ENCODE results near the gene LY86. TPM values are rescaled to one million over a fixed set of nuclear protein-coding genes. Genes with fewer than 3 reads are reported as not detected.

LY86 gene
- total and polyA plus RNA-seq, 10 of the 15 experiments (the other 5 are each of a cell fraction or from before 2014, with no cell fraction given), result 68.2 to 457 (median 128) TPM

DNA sequence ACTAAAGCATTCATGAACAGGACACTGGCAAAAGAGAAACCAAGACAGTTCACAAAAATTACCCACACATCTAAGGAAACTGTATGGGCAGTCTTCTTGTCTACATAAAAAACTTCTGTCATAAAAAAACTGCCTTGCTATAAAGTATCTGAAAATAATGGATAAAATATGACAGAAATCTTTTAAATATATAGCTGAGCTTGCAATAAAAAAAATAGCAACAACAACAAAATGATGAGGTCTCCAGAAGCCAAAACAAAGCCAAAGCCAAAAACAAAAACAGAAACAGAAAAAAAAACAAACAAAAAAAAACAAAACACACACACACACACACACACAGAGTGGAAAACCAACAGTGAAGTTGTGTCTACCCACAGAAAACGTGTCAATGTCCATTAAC is 14.8 kb downstream of the LY86 start:
- ChIA-PET POLR2A (interaction anchor here (0.9 to 1.8 kb wide), 2 partner anchors 10 to 24 kb away, joined by 4 to 5 read pairs; no protein-coding TSS in a partner anchor), SMC1A (ENCODE audit: uncharacterized antibody, unreplicated experiment) (interaction anchor here (1.0 to 2.0 kb wide), 5 partner anchors 10 to 26 kb away, joined by 4 to 10 read pairs (median 4); partner anchors contain the start of gene LY86), CTCF (interaction anchor here (0.6 to 1.4 kb wide), 3 partner anchors 11 to 436 kb away, joined by 3 to 4 read pairs (median 3); partner anchors contain the start of gene LY86), RAD21 (ENCODE audit: unreplicated experiment) (no interaction called here)
- no peak overlapping the region for H3K4me3 ChIP-seq
- no peaks in the 10 kb centered on the region for H4K20me1 ChIP-seq (ENCODE audit: control insufficient read depth, insufficient read depth)
- H3K9ac ChIP-seq (ENCODE audit: control insufficient read depth, insufficient read depth, low read length), result no peak overlapping the region
- peaks cover 0 to 6% of the 10 kb centered on the region in 2 experiments; a peak in 3 of 4 replicates for H3K36me3 ChIP-seq (ENCODE audit: control insufficient read depth in 2 of 2, insufficient read depth in 2 of 2, low read length in 1 of 2)
- intact Hi-C loops (cut with micrococcal nuclease; ENCODE audit: unreplicated experiment) (no loop called here), in situ Hi-C loops (cut with MboI) (no loop called here)
- H3K4me2 ChIP-seq (ENCODE audit: control insufficient read depth, insufficient read depth), result no peak overlapping the region
- no TSS peak for BruUV-seq (replicated peaks)
- FAIRE-seq (no peak), DNase-seq (ENCODE audit: low read depth, low spot score) (no peak), ATAC-seq (no peak)
- H3K27ac ChIP-seq (ENCODE audit: control insufficient read depth, insufficient read depth), result no peak overlapping the region
- H3K4me1 ChIP-seq (ENCODE audit: control insufficient read depth, insufficient read depth, low read length), result no peaks in the 10 kb centered on the region
- no peaks in the 10 kb centered on the region for H3K79me2 ChIP-seq (ENCODE audit: control insufficient read depth, insufficient read depth, low read length)
- WGBS (ENCODE audit: insufficient coverage, insufficient replicate concordance, low lambda C conversion rate, missing lambda C conversion rate), result 100% methylated on average over 1 of the region's 1 CpG
- no peak overlapping the region for H2AFZ ChIP-seq (ENCODE audit: control insufficient read depth, low read depth, low read length)
- TF ChIP-seq MTA3 (IDR thresholded peaks at IDR 0.05; ENCODE audit: borderline replicate concordance, low read length) (no peak), MYB (IDR thresholded peaks at IDR 0.05; ENCODE audit: borderline replicate concordance, low read depth, low read length) (no peak), FOS (IDR thresholded peaks at IDR 0.05; ENCODE audit: borderline replicate concordance, extremely low read depth, insufficient read length) (no peak), STAT1 (conservative IDR thresholded peaks at IDR 0.05) (no peak), GABPA (IDR thresholded peaks at IDR 0.05; ENCODE audit: low read depth) (no peak), POLR2AphosphoS5 (IDR thresholded peaks at IDR 0.05; ENCODE audit: low read length) (no peak), CBX3 (IDR thresholded peaks at IDR 0.05; ENCODE audit: borderline replicate concordance, low read depth) (no peak), FOXK2 (IDR thresholded peaks at IDR 0.05) (no peak)
- TF ChIP-seq, protein P1, sequence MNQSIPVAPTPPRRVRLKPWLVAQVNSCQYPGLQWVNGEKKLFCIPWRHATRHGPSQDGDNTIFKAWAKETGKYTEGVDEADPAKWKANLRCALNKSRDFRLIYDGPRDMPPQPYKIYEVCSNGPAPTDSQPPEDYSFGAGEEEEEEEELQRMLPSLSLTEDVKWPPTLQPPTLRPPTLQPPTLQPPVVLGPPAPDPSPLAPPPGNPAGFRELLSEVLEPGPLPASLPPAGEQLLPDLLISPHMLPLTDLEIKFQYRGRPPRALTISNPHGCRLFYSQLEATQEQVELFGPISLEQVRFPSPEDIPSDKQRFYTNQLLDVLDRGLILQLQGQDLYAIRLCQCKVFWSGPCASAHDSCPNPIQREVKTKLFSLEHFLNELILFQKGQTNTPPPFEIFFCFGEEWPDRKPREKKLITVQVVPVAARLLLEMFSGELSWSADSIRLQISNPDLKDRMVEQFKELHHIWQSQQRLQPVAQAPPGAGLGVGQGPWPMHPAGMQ (IDR thresholded peaks at IDR 0.05; ENCODE audit: borderline replicate concordance), result no peak
- TF ChIP-seq, protein P2, sequence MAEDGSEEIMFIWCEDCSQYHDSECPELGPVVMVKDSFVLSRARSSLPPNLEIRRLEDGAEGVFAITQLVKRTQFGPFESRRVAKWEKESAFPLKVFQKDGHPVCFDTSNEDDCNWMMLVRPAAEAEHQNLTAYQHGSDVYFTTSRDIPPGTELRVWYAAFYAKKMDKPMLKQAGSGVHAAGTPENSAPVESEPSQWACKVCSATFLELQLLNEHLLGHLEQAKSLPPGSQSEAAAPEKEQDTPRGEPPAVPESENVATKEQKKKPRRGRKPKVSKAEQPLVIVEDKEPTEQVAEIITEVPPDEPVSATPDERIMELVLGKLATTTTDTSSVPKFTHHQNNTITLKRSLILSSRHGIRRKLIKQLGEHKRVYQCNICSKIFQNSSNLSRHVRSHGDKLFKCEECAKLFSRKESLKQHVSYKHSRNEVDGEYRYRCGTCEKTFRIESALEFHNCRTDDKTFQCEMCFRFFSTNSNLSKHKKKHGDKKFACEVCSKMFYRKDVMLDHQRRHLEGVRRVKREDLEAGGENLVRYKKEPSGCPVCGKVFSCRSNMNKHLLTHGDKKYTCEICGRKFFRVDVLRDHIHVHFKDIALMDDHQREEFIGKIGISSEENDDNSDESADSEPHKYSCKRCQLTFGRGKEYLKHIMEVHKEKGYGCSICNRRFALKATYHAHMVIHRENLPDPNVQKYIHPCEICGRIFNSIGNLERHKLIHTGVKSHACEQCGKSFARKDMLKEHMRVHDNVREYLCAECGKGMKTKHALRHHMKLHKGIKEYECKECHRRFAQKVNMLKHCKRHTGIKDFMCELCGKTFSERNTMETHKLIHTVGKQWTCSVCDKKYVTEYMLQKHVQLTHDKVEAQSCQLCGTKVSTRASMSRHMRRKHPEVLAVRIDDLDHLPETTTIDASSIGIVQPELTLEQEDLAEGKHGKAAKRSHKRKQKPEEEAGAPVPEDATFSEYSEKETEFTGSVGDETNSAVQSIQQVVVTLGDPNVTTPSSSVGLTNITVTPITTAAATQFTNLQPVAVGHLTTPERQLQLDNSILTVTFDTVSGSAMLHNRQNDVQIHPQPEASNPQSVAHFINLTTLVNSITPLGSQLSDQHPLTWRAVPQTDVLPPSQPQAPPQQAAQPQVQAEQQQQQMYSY (CRISPR knock-in tag; IDR thresholded peaks at IDR 0.05), result no peak
- TF ChIP-seq, protein P3, sequence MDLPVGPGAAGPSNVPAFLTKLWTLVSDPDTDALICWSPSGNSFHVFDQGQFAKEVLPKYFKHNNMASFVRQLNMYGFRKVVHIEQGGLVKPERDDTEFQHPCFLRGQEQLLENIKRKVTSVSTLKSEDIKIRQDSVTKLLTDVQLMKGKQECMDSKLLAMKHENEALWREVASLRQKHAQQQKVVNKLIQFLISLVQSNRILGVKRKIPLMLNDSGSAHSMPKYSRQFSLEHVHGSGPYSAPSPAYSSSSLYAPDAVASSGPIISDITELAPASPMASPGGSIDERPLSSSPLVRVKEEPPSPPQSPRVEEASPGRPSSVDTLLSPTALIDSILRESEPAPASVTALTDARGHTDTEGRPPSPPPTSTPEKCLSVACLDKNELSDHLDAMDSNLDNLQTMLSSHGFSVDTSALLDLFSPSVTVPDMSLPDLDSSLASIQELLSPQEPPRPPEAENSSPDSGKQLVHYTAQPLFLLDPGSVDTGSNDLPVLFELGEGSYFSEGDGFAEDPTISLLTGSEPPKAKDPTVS (IDR thresholded peaks at IDR 0.05; ENCODE audit: low read depth, low read length), result no peak
- TF ChIP-seq, protein P4, sequence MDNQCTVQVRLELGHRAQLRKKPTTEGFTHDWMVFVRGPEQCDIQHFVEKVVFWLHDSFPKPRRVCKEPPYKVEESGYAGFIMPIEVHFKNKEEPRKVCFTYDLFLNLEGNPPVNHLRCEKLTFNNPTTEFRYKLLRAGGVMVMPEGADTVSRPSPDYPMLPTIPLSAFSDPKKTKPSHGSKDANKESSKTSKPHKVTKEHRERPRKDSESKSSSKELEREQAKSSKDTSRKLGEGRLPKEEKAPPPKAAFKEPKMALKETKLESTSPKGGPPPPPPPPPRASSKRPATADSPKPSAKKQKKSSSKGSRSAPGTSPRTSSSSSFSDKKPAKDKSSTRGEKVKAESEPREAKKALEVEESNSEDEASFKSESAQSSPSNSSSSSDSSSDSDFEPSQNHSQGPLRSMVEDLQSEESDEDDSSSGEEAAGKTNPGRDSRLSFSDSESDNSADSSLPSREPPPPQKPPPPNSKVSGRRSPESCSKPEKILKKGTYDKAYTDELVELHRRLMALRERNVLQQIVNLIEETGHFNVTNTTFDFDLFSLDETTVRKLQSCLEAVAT (IDR thresholded peaks at IDR 0.05), result no peak
- TF ChIP-seq, protein P5, sequence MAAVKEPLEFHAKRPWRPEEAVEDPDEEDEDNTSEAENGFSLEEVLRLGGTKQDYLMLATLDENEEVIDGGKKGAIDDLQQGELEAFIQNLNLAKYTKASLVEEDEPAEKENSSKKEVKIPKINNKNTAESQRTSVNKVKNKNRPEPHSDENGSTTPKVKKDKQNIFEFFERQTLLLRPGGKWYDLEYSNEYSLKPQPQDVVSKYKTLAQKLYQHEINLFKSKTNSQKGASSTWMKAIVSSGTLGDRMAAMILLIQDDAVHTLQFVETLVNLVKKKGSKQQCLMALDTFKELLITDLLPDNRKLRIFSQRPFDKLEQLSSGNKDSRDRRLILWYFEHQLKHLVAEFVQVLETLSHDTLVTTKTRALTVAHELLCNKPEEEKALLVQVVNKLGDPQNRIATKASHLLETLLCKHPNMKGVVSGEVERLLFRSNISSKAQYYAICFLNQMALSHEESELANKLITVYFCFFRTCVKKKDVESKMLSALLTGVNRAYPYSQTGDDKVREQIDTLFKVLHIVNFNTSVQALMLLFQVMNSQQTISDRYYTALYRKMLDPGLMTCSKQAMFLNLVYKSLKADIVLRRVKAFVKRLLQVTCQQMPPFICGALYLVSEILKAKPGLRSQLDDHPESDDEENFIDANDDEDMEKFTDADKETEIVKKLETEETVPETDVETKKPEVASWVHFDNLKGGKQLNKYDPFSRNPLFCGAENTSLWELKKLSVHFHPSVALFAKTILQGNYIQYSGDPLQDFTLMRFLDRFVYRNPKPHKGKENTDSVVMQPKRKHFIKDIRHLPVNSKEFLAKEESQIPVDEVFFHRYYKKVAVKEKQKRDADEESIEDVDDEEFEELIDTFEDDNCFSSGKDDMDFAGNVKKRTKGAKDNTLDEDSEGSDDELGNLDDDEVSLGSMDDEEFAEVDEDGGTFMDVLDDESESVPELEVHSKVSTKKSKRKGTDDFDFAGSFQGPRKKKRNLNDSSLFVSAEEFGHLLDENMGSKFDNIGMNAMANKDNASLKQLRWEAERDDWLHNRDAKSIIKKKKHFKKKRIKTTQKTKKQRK (IDR thresholded peaks at IDR 0.05; ENCODE audit: low read depth, low read length), result no peak
- no peaks in the 10 kb centered on the region for H3K27me3 ChIP-seq (replicated peaks in 1 of 2; ENCODE audit: control insufficient read depth in 2 of 2, insufficient read depth in 2 of 2, low read length in 1 of 2)
- peaks cover 8% of the 10 kb centered on the region; the same call in 2 of the 3 replicates for H3K9me3 ChIP-seq (replicated peaks; ENCODE audit: control insufficient read depth, insufficient read depth, low read length)

Measured in GM12878 (cell line).